MCF 10A (cell line): ENCODE measurements around the gene CDKN1C. TPM values are rescaled to one million over a fixed set of nuclear protein-coding genes. Genes with fewer than 3 reads are reported as not detected.

Experiments used
- BruUV-seq: library from RNA; stranded (reverse); fragments of 400-500 nt; replicated peaks from 2 replicates; lab custom pipeline; 2021; lab: Mats Ljungman, UMichigan
- CTCF ChIA-PET: fragments of 300-600 bp; sonication (Branson Sonifier 250); formaldehyde crosslinking; extraction: SDS; loops from one replicate; lab custom pipeline; 2021; ENCODE audit warnings: antibody characterized with exemption, inconsistent platforms; lab: Yijun Ruan, JAX
- POLR2A ChIA-PET: fragments of 300-600, 350-650 bp; sonication (Branson Sonifier 250); formaldehyde crosslinking; extraction: SDS; loops from one replicate; lab custom pipeline; 2020; ENCODE audit warnings: antibody characterized with exemption, inconsistent platforms; lab: Yijun Ruan, JAX
- DNase-seq: peaks from one replicate; pipeline ENCODE4 v3.0.0-alpha.2; 2018; ENCODE audit not compliant: unreplicated experiment
- H3K27ac Mint-ChIP-seq: one replicate; pipeline ENCODE4 v1.8.0; 2022; ENCODE audit warnings: mild to moderate bottlenecking, low read depth, mixed read lengths; ENCODE audit not compliant: unreplicated experiment
- H3K27me3 Mint-ChIP-seq: one replicate; pipeline ENCODE4 v1.8.0; 2022; ENCODE audit warnings: mixed read lengths; ENCODE audit not compliant: insufficient read depth, unreplicated experiment
- H3K36me3 Mint-ChIP-seq: one replicate; pipeline ENCODE4 v1.8.0; 2022; ENCODE audit warnings: mild to moderate bottlenecking, moderate library complexity, mixed read lengths; ENCODE audit not compliant: insufficient read depth, unreplicated experiment
- H3K4me1 Mint-ChIP-seq: one replicate; pipeline ENCODE4 v1.8.0; 2022; ENCODE audit warnings: mixed read lengths; ENCODE audit not compliant: insufficient read depth, unreplicated experiment
- H3K4me3 Mint-ChIP-seq: one replicate; pipeline ENCODE4 v1.8.0; 2022; ENCODE audit warnings: mild to moderate bottlenecking, moderate library complexity, mixed read lengths; ENCODE audit not compliant: unreplicated experiment
- H3K9me3 Mint-ChIP-seq: one replicate; pipeline ENCODE4 v1.8.0; 2022; ENCODE audit warnings: mixed read lengths; ENCODE audit not compliant: unreplicated experiment
- intact Hi-C: fragments of 100-400 bp; cut with micrococcal nuclease; formaldehyde crosslinking; loops from 2 replicates; pipeline ENCODE4 v1.14.1; 2022
- total RNA-seq: library from RNA; stranded (reverse); gene quantifications from 2 replicates; pipeline ENCODE4 v1.2.3, GENCODE V29; 2022
- TF ChIP-seq, protein P1 (sequence below): fragments of 200-600 bp; IDR thresholded peaks from one replicate; pipeline ENCODE4 v1.8.0; 2022; ENCODE audit warnings: antibody characterized with exemption, mild to moderate bottlenecking; ENCODE audit not compliant: unreplicated experiment

CDKN1C gene
- total RNA-seq, 1 experiment from 2014 or later, result 6.9 TPM

DNA sequence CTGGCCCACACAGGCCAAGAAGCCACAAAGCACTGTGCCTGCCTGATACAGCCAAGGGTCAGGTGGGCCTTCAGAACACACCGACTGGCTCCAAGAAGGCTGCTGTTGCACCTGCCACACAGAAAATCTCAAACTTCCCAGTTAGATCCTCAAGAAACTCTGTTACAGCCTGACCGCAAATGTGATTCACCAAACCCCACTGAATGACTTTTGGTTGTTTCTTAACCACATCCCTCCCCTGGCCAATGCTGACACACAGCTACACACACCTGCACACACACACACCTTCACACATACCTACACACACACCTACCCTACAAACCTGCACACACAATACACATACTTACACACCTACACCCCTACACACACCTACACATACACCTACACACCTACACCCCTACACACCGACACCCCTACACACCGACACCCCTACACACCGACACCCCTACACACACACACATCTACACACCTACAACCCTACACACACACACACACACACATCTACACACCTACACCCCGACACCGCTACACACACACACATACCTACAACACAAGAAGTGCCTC is 31.5 kb downstream of the CDKN1C start:
- intact Hi-C loops, result no loop called here
- Mint-ChIP-seq H3K4me3 (no peak overlapping the region), H3K9me3 (no peaks in the 10 kb centered on the region), H3K4me1 (no peaks in the 10 kb centered on the region), H3K27ac (no peak overlapping the region), H3K27me3 (peaks cover 12% of the 10 kb centered on the region), H3K36me3 (peaks cover 6% of the 10 kb centered on the region)
- POLR2A ChIA-PET, result no interaction called here
- BruUV-seq, result no TSS peak
- TF ChIP-seq, protein P1, sequence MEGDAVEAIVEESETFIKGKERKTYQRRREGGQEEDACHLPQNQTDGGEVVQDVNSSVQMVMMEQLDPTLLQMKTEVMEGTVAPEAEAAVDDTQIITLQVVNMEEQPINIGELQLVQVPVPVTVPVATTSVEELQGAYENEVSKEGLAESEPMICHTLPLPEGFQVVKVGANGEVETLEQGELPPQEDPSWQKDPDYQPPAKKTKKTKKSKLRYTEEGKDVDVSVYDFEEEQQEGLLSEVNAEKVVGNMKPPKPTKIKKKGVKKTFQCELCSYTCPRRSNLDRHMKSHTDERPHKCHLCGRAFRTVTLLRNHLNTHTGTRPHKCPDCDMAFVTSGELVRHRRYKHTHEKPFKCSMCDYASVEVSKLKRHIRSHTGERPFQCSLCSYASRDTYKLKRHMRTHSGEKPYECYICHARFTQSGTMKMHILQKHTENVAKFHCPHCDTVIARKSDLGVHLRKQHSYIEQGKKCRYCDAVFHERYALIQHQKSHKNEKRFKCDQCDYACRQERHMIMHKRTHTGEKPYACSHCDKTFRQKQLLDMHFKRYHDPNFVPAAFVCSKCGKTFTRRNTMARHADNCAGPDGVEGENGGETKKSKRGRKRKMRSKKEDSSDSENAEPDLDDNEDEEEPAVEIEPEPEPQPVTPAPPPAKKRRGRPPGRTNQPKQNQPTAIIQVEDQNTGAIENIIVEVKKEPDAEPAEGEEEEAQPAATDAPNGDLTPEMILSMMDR, result no peak
- CTCF ChIA-PET, result no interaction called here
- DNase-seq, result no peak

DNA sequence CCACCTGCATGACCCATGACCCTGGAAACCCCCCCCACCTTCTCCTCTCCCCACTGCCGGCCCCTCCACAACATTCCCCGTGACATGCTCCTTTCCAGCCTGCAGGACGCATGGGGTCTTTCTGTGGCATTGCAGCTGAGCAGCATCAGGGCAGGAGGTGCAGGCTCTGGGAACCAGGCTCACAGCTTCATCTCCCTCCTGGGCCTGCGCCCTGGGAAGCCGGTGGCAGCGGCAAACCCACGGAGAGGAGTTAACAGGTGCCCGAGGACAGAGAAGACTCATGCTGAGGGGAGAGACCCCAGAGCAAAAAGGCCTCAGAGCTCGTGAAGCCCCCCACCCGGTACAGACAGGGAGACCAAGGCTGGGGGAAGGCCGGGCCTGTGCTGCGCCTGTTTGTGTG is 32.2 kb downstream of the CDKN1C start:
- Mint-ChIP-seq H3K9me3 (no peaks in the 10 kb centered on the region), H3K27ac (no peak overlapping the region), H3K36me3 (peaks cover 7% of the 10 kb centered on the region), H3K4me1 (no peaks in the 10 kb centered on the region), H3K27me3 (peaks cover 12% of the 10 kb centered on the region), H3K4me3 (no peak overlapping the region)
- DNase-seq, result no peak
- intact Hi-C loops, result no loop called here
- TF ChIP-seq, protein P1, result no peak
- POLR2A ChIA-PET, result no interaction called here
- CTCF ChIA-PET, result interaction anchor here (0.6 kb wide), 1 partner anchor 75 kb away, joined by 3 read pairs; no protein-coding TSS in a partner anchor
- BruUV-seq, result no TSS peak

DNA sequence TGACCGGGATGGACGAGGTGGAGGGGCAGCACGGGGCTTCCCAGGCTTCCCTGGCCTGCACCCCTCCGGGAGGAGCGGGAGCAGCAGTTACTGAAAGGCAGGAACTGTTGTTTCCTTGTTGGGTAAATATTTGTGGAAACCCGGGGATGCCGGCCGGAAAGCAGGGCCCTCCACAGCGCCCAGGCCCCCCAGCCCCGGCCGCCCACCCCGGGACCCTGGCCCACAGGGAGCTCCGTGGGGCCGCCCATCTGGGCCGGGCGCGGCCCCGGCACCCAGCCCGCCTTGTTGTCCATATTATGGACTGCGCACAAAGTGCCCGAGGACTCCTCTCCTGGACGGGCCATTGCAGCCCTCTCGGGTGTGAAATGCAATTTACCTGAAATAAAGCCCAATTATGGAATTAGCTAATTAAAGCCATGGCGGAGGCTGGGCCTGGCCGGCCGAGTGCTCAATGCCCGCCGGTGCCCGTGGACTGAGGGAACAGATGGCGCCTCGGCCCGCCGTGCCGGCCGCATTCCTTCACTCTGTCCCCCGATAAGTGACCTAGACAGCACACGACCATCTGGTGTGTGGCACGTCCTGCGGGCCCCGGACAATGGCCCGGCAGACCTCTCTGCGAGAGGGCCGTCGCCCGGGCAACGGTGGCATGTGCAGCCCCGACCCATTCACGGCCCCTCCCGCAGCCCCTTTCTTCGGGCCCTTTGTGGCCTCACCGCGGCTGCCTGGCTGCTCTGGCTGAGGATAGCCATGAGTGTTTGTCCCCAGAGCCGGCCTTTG is 35.4 kb downstream of the CDKN1C start:
- intact Hi-C loops, result no loop called here
- no peak for DNase-seq
- peaks cover 7% of the 10 kb centered on the region for H3K36me3 Mint-ChIP-seq
- peaks cover 12% of the 10 kb centered on the region for H3K27me3 Mint-ChIP-seq
- H3K27ac Mint-ChIP-seq, result no peak overlapping the region
- no peaks in the 10 kb centered on the region for H3K9me3 Mint-ChIP-seq
- no peak overlapping the region for H3K4me3 Mint-ChIP-seq
- POLR2A ChIA-PET, result no interaction called here
- TF ChIP-seq, protein P1, result no peak
- peaks cover 11% of the 10 kb centered on the region for H3K4me1 Mint-ChIP-seq
- no TSS peak for BruUV-seq
- CTCF ChIA-PET, result no interaction called here

DNA sequence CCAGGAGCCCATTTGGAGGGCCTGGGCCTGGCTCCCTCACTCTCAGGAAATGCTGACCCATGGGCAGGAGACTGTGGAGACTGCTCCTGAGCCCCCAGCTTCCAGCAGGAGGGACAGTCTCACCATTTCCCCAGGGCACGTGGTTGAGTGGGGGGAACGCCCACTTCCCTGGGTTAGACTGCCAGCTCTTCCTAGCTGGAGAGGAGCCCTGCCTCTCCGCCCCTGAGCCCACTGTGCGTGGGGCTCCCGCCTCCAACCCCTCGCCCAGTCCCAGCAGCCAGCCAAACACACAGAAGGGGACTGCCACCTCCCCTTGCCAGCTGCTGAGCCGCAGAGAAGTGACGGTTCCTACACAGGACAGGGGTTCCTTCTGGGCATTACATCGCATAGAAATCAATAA is 37.1 kb downstream of the CDKN1C start:
- Mint-ChIP-seq H3K27ac (no peak overlapping the region), H3K4me1 (peaks cover 17% of the 10 kb centered on the region), H3K36me3 (peaks cover 7% of the 10 kb centered on the region), H3K27me3 (no peaks in the 10 kb centered on the region), H3K4me3 (no peak overlapping the region), H3K9me3 (no peaks in the 10 kb centered on the region)
- DNase-seq, result no peak
- BruUV-seq, result no TSS peak
- TF ChIP-seq, protein P1, result no peak
- ChIA-PET POLR2A (interaction anchor here (0.6 kb wide), 1 partner anchor 12 kb away, joined by 3 read pairs; no protein-coding TSS in a partner anchor), CTCF (interaction anchor here (0.6 to 1.0 kb wide), 2 partner anchors 9 to 372 kb away, joined by 3 read pairs; no protein-coding TSS in a partner anchor)
- intact Hi-C loops, result no loop called here
